Astrocyte (in vitro differentiated cells and primary cell): ENCODE measurements around the gene LYRM4.

Experiments
- EZH2 ChIP-seq: IDR thresholded peaks from 2 replicates; pipeline ENCODE4 v1.6.1; 2012; ENCODE audit warnings: mild to moderate bottlenecking, low read length, inconsistent platforms; ENCODE audit not compliant: insufficient read depth
- TF ChIP-seq, protein P1 (sequence below): IDR thresholded peaks from 2 replicates; pipeline ENCODE4 v1.5.1; 2011; ENCODE audit warnings: low read depth, mild to moderate bottlenecking, inconsistent platforms, low read length, moderate library complexity; ENCODE audit not compliant: insufficient read depth

GRCh38 chr6:5250451-5250850, 10.3 kb downstream of the LYRM4 start:
- TF ChIP-seq, protein P1, sequence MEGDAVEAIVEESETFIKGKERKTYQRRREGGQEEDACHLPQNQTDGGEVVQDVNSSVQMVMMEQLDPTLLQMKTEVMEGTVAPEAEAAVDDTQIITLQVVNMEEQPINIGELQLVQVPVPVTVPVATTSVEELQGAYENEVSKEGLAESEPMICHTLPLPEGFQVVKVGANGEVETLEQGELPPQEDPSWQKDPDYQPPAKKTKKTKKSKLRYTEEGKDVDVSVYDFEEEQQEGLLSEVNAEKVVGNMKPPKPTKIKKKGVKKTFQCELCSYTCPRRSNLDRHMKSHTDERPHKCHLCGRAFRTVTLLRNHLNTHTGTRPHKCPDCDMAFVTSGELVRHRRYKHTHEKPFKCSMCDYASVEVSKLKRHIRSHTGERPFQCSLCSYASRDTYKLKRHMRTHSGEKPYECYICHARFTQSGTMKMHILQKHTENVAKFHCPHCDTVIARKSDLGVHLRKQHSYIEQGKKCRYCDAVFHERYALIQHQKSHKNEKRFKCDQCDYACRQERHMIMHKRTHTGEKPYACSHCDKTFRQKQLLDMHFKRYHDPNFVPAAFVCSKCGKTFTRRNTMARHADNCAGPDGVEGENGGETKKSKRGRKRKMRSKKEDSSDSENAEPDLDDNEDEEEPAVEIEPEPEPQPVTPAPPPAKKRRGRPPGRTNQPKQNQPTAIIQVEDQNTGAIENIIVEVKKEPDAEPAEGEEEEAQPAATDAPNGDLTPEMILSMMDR = no peak
- no peak for TF ChIP-seq EZH2
